DND-41 (cell line): Measurements from ENCODE around the gene MAB21L3.

Experiments used
- EZH2 ChIP-seq: IDR thresholded peaks from 3 replicates; pipeline ENCODE4 v1.6.1; 2012; ENCODE audit warnings: borderline replicate concordance, low read depth, mild to moderate bottlenecking, moderate library complexity, low read length, inconsistent platforms; ENCODE audit not compliant: severe bottlenecking
- TF ChIP-seq, protein P1 (sequence below): IDR thresholded peaks from 2 replicates; pipeline ENCODE4 v1.5.1; 2012; ENCODE audit warnings: borderline replicate concordance, low read length, moderate library complexity, mild to moderate bottlenecking; ENCODE audit not compliant: poor library complexity, severe bottlenecking; ENCODE audit errors: extremely low read depth

DNA sequence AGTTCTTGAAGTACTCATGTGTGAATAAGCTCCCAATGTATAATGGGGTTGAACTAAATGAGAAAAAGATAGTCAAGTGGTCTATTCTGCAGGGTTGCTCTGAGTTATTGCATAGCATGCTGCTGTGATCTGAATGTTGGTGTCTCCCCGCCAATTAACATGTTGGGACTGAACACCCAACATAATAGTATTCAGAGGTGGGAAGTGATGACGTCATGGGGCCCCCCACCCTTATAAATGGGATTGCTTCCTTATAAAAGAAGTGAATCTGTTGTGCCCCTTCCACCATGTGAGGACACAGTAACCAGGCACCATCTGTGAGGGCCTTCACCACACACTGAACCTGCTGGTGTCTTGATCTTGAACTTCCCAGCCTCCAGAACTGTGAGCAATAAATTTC, 50.2 kb downstream of the MAB21L3 start:
- TF ChIP-seq, protein P1, sequence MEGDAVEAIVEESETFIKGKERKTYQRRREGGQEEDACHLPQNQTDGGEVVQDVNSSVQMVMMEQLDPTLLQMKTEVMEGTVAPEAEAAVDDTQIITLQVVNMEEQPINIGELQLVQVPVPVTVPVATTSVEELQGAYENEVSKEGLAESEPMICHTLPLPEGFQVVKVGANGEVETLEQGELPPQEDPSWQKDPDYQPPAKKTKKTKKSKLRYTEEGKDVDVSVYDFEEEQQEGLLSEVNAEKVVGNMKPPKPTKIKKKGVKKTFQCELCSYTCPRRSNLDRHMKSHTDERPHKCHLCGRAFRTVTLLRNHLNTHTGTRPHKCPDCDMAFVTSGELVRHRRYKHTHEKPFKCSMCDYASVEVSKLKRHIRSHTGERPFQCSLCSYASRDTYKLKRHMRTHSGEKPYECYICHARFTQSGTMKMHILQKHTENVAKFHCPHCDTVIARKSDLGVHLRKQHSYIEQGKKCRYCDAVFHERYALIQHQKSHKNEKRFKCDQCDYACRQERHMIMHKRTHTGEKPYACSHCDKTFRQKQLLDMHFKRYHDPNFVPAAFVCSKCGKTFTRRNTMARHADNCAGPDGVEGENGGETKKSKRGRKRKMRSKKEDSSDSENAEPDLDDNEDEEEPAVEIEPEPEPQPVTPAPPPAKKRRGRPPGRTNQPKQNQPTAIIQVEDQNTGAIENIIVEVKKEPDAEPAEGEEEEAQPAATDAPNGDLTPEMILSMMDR: no peak
- no peak for TF ChIP-seq EZH2
